SK-MEL-5 (cell line): ENCODE data around the gene S100A10. TPM values are rescaled to one million over a fixed set of nuclear protein-coding genes. Genes with fewer than 3 reads are reported as not detected.

ENCODE experiments used
- DNase-seq: peaks from one replicate; pipeline ENCODE4 v3.0.0-alpha.2; 2016; ENCODE audit warnings: low read depth, low spot score
- in situ Hi-C: cut with HindIII; loops from 2 replicates; pipeline ENCODE4 v1.10.0; 2016; ENCODE audit warnings: low sequenced_read_pairs, high pct_unique_total_duplicates, low pct_unique_long_range_greater_than_20kb
- total RNA-seq: library from RNA; depleted of rRNA; stranded (reverse); fragments of >200 nt; shearing (Covaris generic); gene quantifications from 2 replicates; pipeline ENCODE4 v1.2.3, GENCODE V29; 2014; rRNA removed

The S100A10 gene
- total RNA-seq, 1 experiment from 2014 or later: 89.9 TPM

GRCh38 chr1:151934048-151934493, 59.6 kb downstream of the S100A10 start:
- peak; percentile 89 for DNase-seq
- in situ Hi-C loops: no loop called here

Other genes starting within 250 kb of the S100A10 start
- gene MRPL9, start 230.4 kb downstream of the S100A10 start, total RNA-seq: 132 and 137 TPM in 2 replicates
- gene TDRKH, start 203.4 kb downstream of the S100A10 start, total RNA-seq: 7.7 and 10.9 TPM in 2 replicates
- not detected in 2 replicates for gene LINGO4, start 188.4 kb downstream of the S100A10 start, total RNA-seq
- gene RORC, start 162.1 kb downstream of the S100A10 start, total RNA-seq: 0.03 TPM in 1 of 2 replicates, not detected in the other
- gene C2CD4D, start 154.0 kb downstream of the S100A10 start, total RNA-seq: 0.45 and 0.77 TPM in 2 replicates
- not detected in 2 replicates for gene THEM5, start 140.1 kb downstream of the S100A10 start, total RNA-seq
- 117 and 125 TPM in 2 replicates for gene THEM4, start 84.3 kb downstream of the S100A10 start, total RNA-seq
- gene S100A11, start 43.1 kb upstream of the S100A10 start, total RNA-seq: 566 and 602 TPM in 2 replicates
- not detected in 2 replicates for gene TCHHL1, start 95.2 kb upstream of the S100A10 start, total RNA-seq
- gene TCHH, start 121.6 kb upstream of the S100A10 start, total RNA-seq: 0.05 and 0.27 TPM in 2 replicates
- not detected in 2 replicates for gene RPTN, start 165.4 kb upstream of the S100A10 start, total RNA-seq
- gene HRNR, start 230.3 kb upstream of the S100A10 start, total RNA-seq: not detected in 2 replicates